ENCODE measurements around the gene SECISBP2L. TPM values are rescaled to one million over a fixed set of nuclear protein-coding genes. Genes with fewer than 3 reads are reported as not detected.

Gene SECISBP2L
- total RNA-seq, 1 donor from 2014 or later: 39.3 TPM

GRCh38 chr15:48946840-48947187 is 99.4 kb downstream of the SECISBP2L start:
- no peak overlapping the region for H3K4me3 ChIP-seq
- no peak for DNase-seq
- H3K4me1 ChIP-seq: peaks cover 32% of the 10 kb centered on the region
- H3K27me3 ChIP-seq (ENCODE audit: low read depth): no peaks in the 10 kb centered on the region
- TF ChIP-seq CTCF (IDR thresholded peaks at IDR 0.05; ENCODE audit: borderline replicate concordance): no peak
- intact Hi-C loops (cut with micrococcal nuclease): no loop called here
- peak overlapping the region; percentile 65 for H3K27ac ChIP-seq (replicated peaks)
- H3K36me3 ChIP-seq: no peaks in the 10 kb centered on the region
- no peaks in the 10 kb centered on the region for H3K9me3 ChIP-seq (replicated peaks)

GRCh38 chr15:48946074-48946839 is 100.0 kb downstream of the SECISBP2L start:
- no peaks in the 10 kb centered on the region for H3K9me3 ChIP-seq (replicated peaks)
- intact Hi-C loops (cut with micrococcal nuclease): no loop called here
- H3K4me3 ChIP-seq: peak overlapping the region; percentile 36

GRCh38 chr15:48945386-48945785 is 100.9 kb downstream of the SECISBP2L start:
- H3K27ac ChIP-seq (replicated peaks): peak overlapping the region; percentile 65
- no peak for TF ChIP-seq CTCF (IDR thresholded peaks at IDR 0.05; ENCODE audit: borderline replicate concordance)
- no peaks in the 10 kb centered on the region for H3K9me3 ChIP-seq (replicated peaks)
- no peaks in the 10 kb centered on the region for H3K27me3 ChIP-seq (ENCODE audit: low read depth)
- peaks cover 32% of the 10 kb centered on the region for H3K4me1 ChIP-seq
- H3K4me3 ChIP-seq: no peak overlapping the region
- no peaks in the 10 kb centered on the region for H3K36me3 ChIP-seq
- intact Hi-C loops (cut with micrococcal nuclease): no loop called here
- DNase-seq: no peak

More at GRCh38 chr15:48946074-48946839, 100.0 kb downstream of the SECISBP2L start:
- Histone ChIP-seq H3K36me3 (no peaks in the 10 kb centered on the region), H3K27ac (replicated peaks) (peak overlapping the region; percentile 65), H3K27me3 (ENCODE audit: low read depth) (no peaks in the 10 kb centered on the region), H3K4me1 (peaks cover 32% of the 10 kb centered on the region)
- no peak for DNase-seq
- no peak for TF ChIP-seq CTCF (IDR thresholded peaks at IDR 0.05; ENCODE audit: borderline replicate concordance)

- no peaks in the 10 kb centered on the region for H3K36me3 ChIP-seq
- no peak for TF ChIP-seq CTCF (IDR thresholded peaks at IDR 0.05; ENCODE audit: borderline replicate concordance)
- intact Hi-C loops (cut with micrococcal nuclease): no loop called here
- H3K27me3 ChIP-seq (ENCODE audit: low read depth): no peaks in the 10 kb centered on the region
- DNase-seq: no peak
- H3K4me1 ChIP-seq: peaks cover 20% of the 10 kb centered on the region
- no peak overlapping the region for H3K27ac ChIP-seq (replicated peaks)
- H3K4me3 ChIP-seq: no peak overlapping the region
- no peaks in the 10 kb centered on the region for H3K9me3 ChIP-seq (replicated peaks)
Measured at GRCh38 chr15:48941904-48942303, 104.3 kb downstream of the SECISBP2L start.

- H3K27me3 ChIP-seq (ENCODE audit: low read depth): no peaks in the 10 kb centered on the region
- no peaks in the 10 kb centered on the region for H3K9me3 ChIP-seq (replicated peaks)
- intact Hi-C loops (cut with micrococcal nuclease): no loop called here
- DNase-seq: no peak
- no peaks in the 10 kb centered on the region for H3K36me3 ChIP-seq
- H3K4me1 ChIP-seq: peaks cover 7% of the 10 kb centered on the region
- H3K4me3 ChIP-seq: no peak overlapping the region
- TF ChIP-seq CTCF (IDR thresholded peaks at IDR 0.05; ENCODE audit: borderline replicate concordance): no peak
- H3K27ac ChIP-seq (replicated peaks): no peak overlapping the region
Measured at GRCh38 chr15:48940508-48940907, 105.7 kb downstream of the SECISBP2L start.
